Trophoblast cell (in vitro differentiated cells and primary cell): ENCODE results near the gene AUTS2.

Source experiments
- DNase-seq, 2 donors: peaks; one replicate each; pipeline ENCODE4 v3.0.0-alpha.2; 2016
- H2AFZ ChIP-seq: 2 replicates; pipeline ENCODE4 v1.6.1; 2013; ENCODE audit warnings: low read length, moderate library complexity, mild to moderate bottlenecking; ENCODE audit not compliant: insufficient read depth, poor library complexity
- H2AK5ac ChIP-seq: 2 replicates; pipeline ENCODE4 v1.6.1; 2013; ENCODE audit warnings: mild to moderate bottlenecking, low read length
- H2BK120ac ChIP-seq: 2 replicates; pipeline ENCODE4 v1.6.1; 2013; ENCODE audit warnings: low read length, mild to moderate bottlenecking, moderate library complexity; ENCODE audit not compliant: insufficient read depth, poor library complexity
- H2BK12ac ChIP-seq: 2 replicates; pipeline ENCODE4 v1.6.1; 2013; ENCODE audit warnings: mild to moderate bottlenecking, low read length, moderate library complexity
- H2BK5ac ChIP-seq: 2 replicates; pipeline ENCODE4 v1.6.1; 2013; ENCODE audit warnings: low read length, low read depth, moderate library complexity, mild to moderate bottlenecking; ENCODE audit not compliant: poor library complexity
- H3K14ac ChIP-seq: 2 replicates; pipeline ENCODE4 v1.6.1; 2013; ENCODE audit warnings: mild to moderate bottlenecking, low read length
- H3K18ac ChIP-seq: 2 replicates; pipeline ENCODE4 v1.6.1; 2013; ENCODE audit warnings: mild to moderate bottlenecking, low read length
- H3K23ac ChIP-seq: 2 replicates; pipeline ENCODE4 v1.6.1; 2013; ENCODE audit warnings: low read length
- H3K27ac ChIP-seq: 2 replicates; pipeline ENCODE4 v1.5.1; 2013; ENCODE audit warnings: low read depth, mild to moderate bottlenecking, inconsistent platforms, low read length, moderate library complexity
- H3K27me3 ChIP-seq: 2 replicates; pipeline ENCODE4 v1.6.1; 2013; ENCODE audit warnings: inconsistent platforms, mild to moderate bottlenecking, low read length, moderate library complexity; ENCODE audit not compliant: insufficient read depth
- H3K36me3 ChIP-seq, 2 experiments: 1 replicate in 1 of 2; 2 replicates in 1 of 2; pipeline ENCODE4 v1.6.1; 2013; ENCODE audit warnings: low read length in 2 of 2, mild to moderate bottlenecking in 2 of 2, moderate library complexity in 1 of 2; ENCODE audit not compliant: insufficient read depth in 2 of 2, control insufficient read depth in 1 of 2
- H3K4ac ChIP-seq: 2 replicates; pipeline ENCODE4 v1.6.1; 2013; ENCODE audit warnings: low read depth, mild to moderate bottlenecking, low read length, moderate library complexity
- H3K4me1 ChIP-seq, 2 experiments: 1 replicate in 1 of 2; 2 replicates in 1 of 2; pipeline ENCODE4 v1.6.1; 2013; ENCODE audit warnings: low read length in 2 of 2, mild to moderate bottlenecking in 2 of 2, moderate library complexity in 1 of 2; ENCODE audit not compliant: insufficient read depth in 2 of 2, control insufficient read depth in 1 of 2
- H3K4me2 ChIP-seq: 2 replicates; pipeline ENCODE4 v1.6.1; 2013; ENCODE audit warnings: inconsistent platforms, mild to moderate bottlenecking, low read length, moderate library complexity
- H3K4me3 ChIP-seq: 2 replicates; pipeline ENCODE4 v1.5.1; 2013; ENCODE audit warnings: mild to moderate bottlenecking, low read depth, low read length, inconsistent platforms
- H3K79me1 ChIP-seq: one replicate; pipeline ENCODE4 v1.6.1; 2013; ENCODE audit warnings: low read length
- H3K79me2 ChIP-seq: 2 replicates; pipeline ENCODE4 v1.6.1; 2013; ENCODE audit warnings: low read length, mild to moderate bottlenecking; ENCODE audit not compliant: control insufficient read depth, insufficient read depth, poor library complexity
- H3K9ac ChIP-seq: 2 replicates; pipeline ENCODE4 v1.6.1; 2013; ENCODE audit warnings: mild to moderate bottlenecking, low read length
- H3K9me3 ChIP-seq: 2 replicates; pipeline ENCODE4 v1.6.1; 2013; ENCODE audit warnings: low read depth, mild to moderate bottlenecking, control low read depth, inconsistent platforms, low read length; ENCODE audit not compliant: insufficient read depth
- H4K12ac ChIP-seq: 2 replicates; pipeline ENCODE4 v1.6.1; 2013; ENCODE audit warnings: low read depth, mild to moderate bottlenecking, low read length, moderate library complexity
- H4K8ac ChIP-seq: 2 replicates; pipeline ENCODE4 v1.6.1; 2013; ENCODE audit warnings: low read depth, mild to moderate bottlenecking, low read length, moderate library complexity
- H4K91ac ChIP-seq: one replicate; pipeline ENCODE4 v1.6.1; 2013; ENCODE audit warnings: low read depth, mild to moderate bottlenecking, low read length, moderate library complexity
- WGBS: extraction: QIAGEN DNeasy Blood & Tissue Kit; methylation state at CpG from one replicate; pipeline ENCODE4 v1.1.7; 2013; ENCODE audit warnings: missing lambda C conversion rate; ENCODE audit not compliant: insufficient read length, insufficient coverage; ENCODE audit errors: extremely low coverage; 5-methylcytosine and 5-hydroxymethylcytosine counted together

Gene AUTS2

GRCh38 chr7:70723339-70723738 is 1125.1 kb downstream of the AUTS2 start:
- Histone ChIP-seq H3K9ac (no peak overlapping the region), H3K4me1 (peaks cover 0 to 6% of the 10 kb centered on the region in 2 experiments), H3K36me3 (no peaks in the 10 kb centered on the region), H3K4me3 (no peak overlapping the region), H3K9me3 (no peaks in the 10 kb centered on the region), H3K23ac (no peak overlapping the region), H3K27me3 (no peaks in the 10 kb centered on the region), H3K18ac (no peak overlapping the region), H3K4me2 (no peak overlapping the region), H3K4ac (no peak overlapping the region), H2BK12ac (no peak overlapping the region), H3K79me2 (no peaks in the 10 kb centered on the region), H2AK5ac (no peak overlapping the region), H3K27ac (no peak overlapping the region), H2BK120ac (no peak overlapping the region), H3K79me1 (no peaks in the 10 kb centered on the region), H2BK5ac (no peak overlapping the region), H4K8ac (no peak overlapping the region), H3K14ac (no peak overlapping the region), H4K12ac (no peak overlapping the region), H2AFZ (no peak overlapping the region), H4K91ac (no peak overlapping the region)
- WGBS: no CpG with 5 or more reads among the region's 5 CpGs
- no peak for DNase-seq

- Histone ChIP-seq H3K27ac (no peak overlapping the region), H3K14ac (no peak overlapping the region), H3K4me1 (peaks cover 0 to 9% of the 10 kb centered on the region in 2 experiments), H2AFZ (no peak overlapping the region), H3K9ac (no peak overlapping the region), H4K12ac (no peak overlapping the region), H2AK5ac (no peak overlapping the region), H3K4me3 (no peak overlapping the region), H3K4ac (no peak overlapping the region), H3K27me3 (no peaks in the 10 kb centered on the region), H2BK12ac (no peak overlapping the region), H4K8ac (no peak overlapping the region), H3K18ac (no peak overlapping the region), H2BK5ac (no peak overlapping the region), H3K79me2 (no peaks in the 10 kb centered on the region), H3K36me3 (no peaks in the 10 kb centered on the region), H3K79me1 (no peaks in the 10 kb centered on the region), H2BK120ac (no peak overlapping the region), H3K23ac (no peak overlapping the region), H3K9me3 (no peaks in the 10 kb centered on the region), H3K4me2 (no peak overlapping the region), H4K91ac (no peak overlapping the region)
- no peak for DNase-seq
- WGBS: no CpG with 5 or more reads among the region's 2 CpGs
These were observed 1127.2 kb downstream of the AUTS2 start for GRCh38 chr7:70725448-70725847.

GRCh38 chr7:70726294-70726693 is 1128.0 kb downstream of the AUTS2 start:
- no CpG with 5 or more reads among the region's 1 CpG for WGBS
- Histone ChIP-seq H3K14ac (no peak overlapping the region), H3K27ac (no peak overlapping the region)

GRCh38 chr7:70726951-70727378 is 1128.7 kb downstream of the AUTS2 start:
- no CpG with 5 or more reads among the region's 9 CpGs for WGBS
- peak; percentile 20 to 23 for DNase-seq
- H4K8ac ChIP-seq: no peak overlapping the region
- H3K79me2 ChIP-seq: no peaks in the 10 kb centered on the region
- H2BK12ac ChIP-seq: no peak overlapping the region
- H3K4ac ChIP-seq: no peak overlapping the region
- no peak overlapping the region for H3K18ac ChIP-seq
- no peak overlapping the region for H3K4me3 ChIP-seq
- no peak overlapping the region for H4K12ac ChIP-seq
- H2AK5ac ChIP-seq: no peak overlapping the region
- no peak overlapping the region for H4K91ac ChIP-seq
- no peaks in the 10 kb centered on the region for H3K79me1 ChIP-seq
- H3K23ac ChIP-seq: no peak overlapping the region
- no peaks in the 10 kb centered on the region for H3K27me3 ChIP-seq
- no peak overlapping the region for H2AFZ ChIP-seq
- no peaks in the 10 kb centered on the region for H3K9me3 ChIP-seq
- no peak overlapping the region for H3K27ac ChIP-seq
- H3K9ac ChIP-seq: no peak overlapping the region
- H3K4me2 ChIP-seq: no peak overlapping the region
- H2BK5ac ChIP-seq: no peak overlapping the region
- H2BK120ac ChIP-seq: no peak overlapping the region
- no peaks in the 10 kb centered on the region for H3K36me3 ChIP-seq
- H3K14ac ChIP-seq: no peak overlapping the region
- H3K4me1 ChIP-seq: peaks cover 0 to 9% of the 10 kb centered on the region in 2 experiments

More at GRCh38 chr7:70726294-70726693, 1128.0 kb downstream of the AUTS2 start:
- Histone ChIP-seq H3K18ac (no peak overlapping the region), H3K36me3 (no peaks in the 10 kb centered on the region), H3K23ac (no peak overlapping the region), H3K27me3 (no peaks in the 10 kb centered on the region), H4K12ac (no peak overlapping the region), H4K91ac (no peak overlapping the region), H3K4me3 (no peak overlapping the region), H3K4me1 (peaks cover 0 to 9% of the 10 kb centered on the region in 2 experiments), H2AK5ac (no peak overlapping the region), H2AFZ (no peak overlapping the region), H3K9ac (no peak overlapping the region), H2BK120ac (no peak overlapping the region), H3K79me2 (no peaks in the 10 kb centered on the region), H3K79me1 (no peaks in the 10 kb centered on the region), H3K9me3 (no peaks in the 10 kb centered on the region), H3K4ac (no peak overlapping the region), H2BK12ac (no peak overlapping the region), H4K8ac (no peak overlapping the region), H3K4me2 (no peak overlapping the region), H2BK5ac (no peak overlapping the region)
- no peak for DNase-seq
